HS-5 (cell line): ENCODE measurements around the gene PDE7B.

ENCODE experiments used
- DNase-seq: peaks from one replicate; pipeline ENCODE4 v3.0.0-alpha.2; 2012; ENCODE audit warnings: low read depth

PDE7B gene

GRCh38 chr6:135935941-135936601, 84.6 kb downstream of the PDE7B start:
- DNase-seq, result peak; percentile 80

GRCh38 chr6:135936606-135937005, 85.1 kb downstream of the PDE7B start:
- DNase-seq, result peak; percentile 99

- DNase-seq, result no peak
Measured at GRCh38 chr6:135937106-135937505, 85.6 kb downstream of the PDE7B start.

GRCh38 chr6:135938576-135939207, 87.2 kb downstream of the PDE7B start:
- no peak for DNase-seq

- no peak for DNase-seq
Measured at GRCh38 chr6:135939208-135939591, 87.7 kb downstream of the PDE7B start.

DNA sequence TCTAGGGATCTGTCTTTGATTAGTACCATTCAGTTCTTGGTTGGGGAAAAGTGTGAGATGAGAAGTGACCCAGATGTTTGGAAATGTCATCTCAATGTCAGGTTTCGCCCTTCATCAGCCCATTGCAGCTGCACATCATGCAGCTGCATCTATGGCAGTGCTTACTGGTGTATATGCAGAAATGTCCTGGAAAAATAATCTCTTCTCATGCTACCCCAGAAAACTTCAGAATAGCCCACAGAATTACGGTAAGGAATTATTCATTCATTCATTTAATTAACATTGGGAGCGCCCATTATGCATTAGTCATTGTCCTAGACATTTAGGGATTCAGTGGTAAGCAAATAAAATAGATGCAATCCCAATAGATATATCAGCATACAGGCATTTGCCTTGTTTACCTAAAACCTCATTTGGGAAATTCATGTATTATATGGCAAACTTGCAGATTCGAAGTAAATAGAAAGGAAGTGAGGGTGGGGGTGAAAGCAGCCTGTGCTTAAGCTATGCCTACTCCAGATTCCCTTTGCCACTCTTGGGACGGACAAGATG, 89.2 kb downstream of the PDE7B start:
- DNase-seq, result no peak

GRCh38 chr6:135941275-135942025, 89.9 kb downstream of the PDE7B start:
- DNase-seq, result no peak

DNA sequence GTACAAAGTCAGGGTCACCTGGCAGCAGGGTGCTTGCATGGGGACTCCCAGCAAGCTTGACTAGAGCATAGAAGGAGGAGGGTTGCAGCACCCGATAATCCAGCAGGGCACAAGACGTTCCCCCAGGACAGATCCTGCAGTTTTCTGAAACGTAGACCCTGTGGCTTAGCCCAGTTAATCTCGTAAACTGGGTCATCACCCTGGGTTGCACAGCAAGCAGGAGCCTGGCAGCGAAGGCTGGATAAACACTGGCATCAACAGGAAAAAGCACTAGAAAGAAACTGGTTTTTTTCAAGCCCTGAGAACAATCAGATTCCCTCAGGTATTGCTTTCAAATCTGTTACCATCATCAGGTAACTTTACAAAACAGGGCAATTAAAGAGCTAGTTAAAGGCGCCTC, 92.6 kb downstream of the PDE7B start:
- no peak for DNase-seq

DNA sequence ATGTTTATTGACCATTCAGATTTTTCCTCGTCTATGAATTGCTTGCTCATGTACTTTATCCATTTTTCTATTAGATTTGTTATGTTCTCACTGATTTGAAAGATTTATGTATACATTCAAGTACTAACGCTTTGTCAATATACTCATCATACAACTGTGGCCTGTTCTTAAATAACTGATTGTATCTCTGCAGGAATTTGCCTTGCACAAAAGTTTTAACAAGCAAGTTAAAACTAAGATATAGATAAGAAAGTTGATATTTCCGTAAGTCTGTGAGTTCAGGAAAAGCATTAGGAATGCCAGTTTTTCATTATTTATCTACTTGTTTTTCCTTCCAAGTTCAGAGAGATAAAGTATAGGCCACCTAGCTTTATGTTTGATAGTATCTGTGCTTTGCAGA, 95.2 kb downstream of the PDE7B start:
- DNase-seq, result no peak

DNA sequence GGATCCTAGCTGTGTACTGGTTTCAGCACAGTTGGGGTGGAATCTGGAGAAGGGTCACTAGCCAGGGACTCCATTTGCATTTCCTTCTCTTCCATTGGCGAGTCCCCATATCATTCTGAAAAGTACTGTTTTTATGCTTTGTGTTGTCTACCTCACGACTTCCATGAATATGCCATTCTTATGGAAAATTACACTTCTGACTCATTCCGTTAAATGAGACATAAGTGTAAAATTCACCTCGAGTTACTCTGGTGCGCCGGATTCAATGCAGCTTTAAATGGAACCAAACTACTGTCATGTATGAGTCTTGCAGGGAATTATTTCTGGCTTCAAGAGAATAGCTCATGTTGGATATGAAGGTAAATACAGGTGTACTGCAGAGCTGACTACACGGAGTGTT, 99.2 kb downstream of the PDE7B start:
- DNase-seq, result no peak

GRCh38 chr6:135951169-135951568, 99.7 kb downstream of the PDE7B start:
- DNase-seq, result no peak

- DNase-seq, result no peak
Measured at GRCh38 chr6:135953818-135954217, 102.3 kb downstream of the PDE7B start.

DNA sequence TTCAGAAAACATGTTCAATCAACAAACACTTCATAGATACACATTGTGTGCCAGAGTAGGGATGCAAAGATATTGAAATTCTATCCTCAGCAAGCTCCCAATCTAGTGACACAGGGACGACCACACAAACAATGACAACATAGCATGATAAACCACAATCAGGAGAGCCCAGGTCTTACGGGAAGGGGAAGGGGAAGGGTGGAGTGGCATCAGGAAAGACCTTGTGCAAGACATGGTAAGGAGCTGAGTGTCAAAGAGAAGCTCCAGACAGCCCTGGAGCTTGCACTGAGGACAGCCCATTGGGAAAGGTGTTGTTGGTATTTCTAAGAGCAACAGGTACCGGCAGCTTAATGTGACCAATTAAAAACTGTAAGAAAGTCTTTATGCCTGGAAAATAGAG, 103.6 kb downstream of the PDE7B start:
- no peak for DNase-seq

- DNase-seq, result no peak
Measured at GRCh38 chr6:135962731-135963130, 111.2 kb downstream of the PDE7B start.

DNA sequence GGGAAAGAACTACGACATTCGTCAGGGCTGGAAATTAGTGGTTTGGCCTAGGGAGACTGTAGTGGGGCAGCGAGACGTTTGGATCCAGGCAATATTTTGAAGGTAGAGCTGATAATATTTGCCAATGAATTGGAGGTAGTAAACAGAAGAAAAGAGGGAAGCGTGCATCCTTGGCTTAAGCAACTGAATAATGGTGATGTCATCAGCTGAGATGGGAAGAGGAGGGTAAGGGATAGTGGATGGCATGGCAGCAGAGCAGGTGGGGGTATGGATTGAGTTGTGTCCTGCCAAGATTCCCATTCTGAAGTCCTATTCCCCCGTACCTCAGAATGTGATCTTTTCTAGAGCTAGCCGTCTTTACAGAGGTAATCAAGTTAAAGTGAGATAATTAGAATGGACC, 119.2 kb downstream of the PDE7B start:
- DNase-seq, result no peak

- no peak for DNase-seq
Measured at GRCh38 chr6:135971351-135971750, 119.8 kb downstream of the PDE7B start.

GRCh38 chr6:135972150-135972549, 120.6 kb downstream of the PDE7B start:
- DNase-seq, result no peak

GRCh38 chr6:135972586-135972985, 121.1 kb downstream of the PDE7B start:
- no peak for DNase-seq

GRCh38 chr6:135974426-135974825, 122.9 kb downstream of the PDE7B start:
- DNase-seq, result no peak

DNA sequence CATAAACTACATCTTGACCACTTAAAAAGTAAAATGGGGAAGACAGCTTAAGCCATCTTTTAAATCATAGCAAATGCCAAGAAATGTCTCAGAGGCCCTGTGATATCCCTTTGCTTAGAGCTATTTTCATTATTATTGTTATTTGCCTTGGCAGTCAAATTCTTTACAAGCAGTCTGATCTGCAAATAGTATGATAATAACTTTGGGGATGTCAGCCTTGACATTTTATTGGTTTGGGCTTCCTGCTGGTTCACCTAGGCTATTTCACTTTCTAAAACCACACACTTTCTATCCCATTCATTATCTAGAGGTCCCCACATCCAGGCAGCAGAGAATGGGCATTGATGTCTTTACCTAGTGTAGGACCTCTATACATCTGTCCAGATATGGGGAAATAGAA, 125.1 kb downstream of the PDE7B start:
- no peak for DNase-seq

DNA sequence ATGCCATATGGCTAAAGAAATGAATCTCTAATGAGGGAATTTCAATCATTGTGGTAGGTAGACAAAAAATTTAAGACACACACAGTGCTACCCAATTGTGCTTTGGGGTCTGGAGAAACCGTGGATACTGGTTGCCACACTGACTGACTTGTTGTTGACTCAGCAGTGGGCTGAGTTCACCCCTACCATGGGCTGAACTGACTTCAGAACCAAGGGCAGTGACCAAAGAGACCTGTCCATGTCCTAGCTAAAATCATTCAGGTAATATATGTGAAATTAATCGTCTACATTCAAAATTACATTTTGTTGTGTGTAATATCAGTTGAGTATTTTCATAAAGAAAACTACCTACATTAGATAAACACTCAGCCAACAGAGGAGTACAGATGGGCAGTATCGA, 131.6 kb downstream of the PDE7B start:
- DNase-seq, result no peak

GRCh38 chr6:135983718-135984343, 132.3 kb downstream of the PDE7B start:
- DNase-seq, result no peak

- DNase-seq, result no peak
Measured at GRCh38 chr6:135985471-135985870, 134.0 kb downstream of the PDE7B start.
